HG02938 (cell line): Measurements from ENCODE around the gene HPCAL1.
A peak's percentile ranks its signal among the peaks of the same experiment; 100 is the strongest.

Experiments
- ATAC-seq: cut with Tn5 transposase; IDR thresholded peaks from one replicate; pipeline ENCODE4 v1.9.1; 2021; ENCODE audit warnings: mild to moderate bottlenecking, moderate library complexity; ENCODE audit not compliant: unreplicated experiment

HPCAL1 gene

GRCh38 chr2:10382354-10383061 is 79.8 kb downstream of the HPCAL1 start:
- ATAC-seq, result peak; percentile 34

GRCh38 chr2:10383960-10384734 is 81.4 kb downstream of the HPCAL1 start:
- no peak for ATAC-seq

- no peak for ATAC-seq
Measured at GRCh38 chr2:10385501-10385900, 82.8 kb downstream of the HPCAL1 start.

- no peak for ATAC-seq
Measured at GRCh38 chr2:10385933-10386773, 83.4 kb downstream of the HPCAL1 start.

- no peak for ATAC-seq
Measured at GRCh38 chr2:10387033-10387432, 84.3 kb downstream of the HPCAL1 start.

GRCh38 chr2:10388954-10389560 is 86.4 kb downstream of the HPCAL1 start:
- no peak for ATAC-seq

- no peak for ATAC-seq
Measured at GRCh38 chr2:10389573-10389972, 86.9 kb downstream of the HPCAL1 start.

- no peak for ATAC-seq
Measured at GRCh38 chr2:10390369-10390801, 87.7 kb downstream of the HPCAL1 start.

- ATAC-seq, result no peak
Measured at GRCh38 chr2:10392100-10392499, 89.4 kb downstream of the HPCAL1 start.

GRCh38 chr2:10392548-10392947 is 89.8 kb downstream of the HPCAL1 start:
- ATAC-seq, result no peak

- ATAC-seq, result no peak
Measured at GRCh38 chr2:10392951-10393639, 90.4 kb downstream of the HPCAL1 start.

GRCh38 chr2:10393640-10393982 is 90.9 kb downstream of the HPCAL1 start:
- ATAC-seq, result no peak

GRCh38 chr2:10395893-10396292 is 93.2 kb downstream of the HPCAL1 start:
- no peak for ATAC-seq

GRCh38 chr2:10396464-10396863 is 93.8 kb downstream of the HPCAL1 start:
- no peak for ATAC-seq

- no peak for ATAC-seq
Measured at GRCh38 chr2:10397297-10397875, 94.7 kb downstream of the HPCAL1 start.

- no peak for ATAC-seq
Measured at GRCh38 chr2:10397878-10398277, 95.2 kb downstream of the HPCAL1 start.

GRCh38 chr2:10398496-10398895 is 95.8 kb downstream of the HPCAL1 start:
- ATAC-seq, result no peak

- ATAC-seq, result no peak
Measured at GRCh38 chr2:10399358-10399757, 96.7 kb downstream of the HPCAL1 start.

GRCh38 chr2:10400002-10400401 is 97.3 kb downstream of the HPCAL1 start:
- ATAC-seq, result no peak

- no peak for ATAC-seq
Measured at GRCh38 chr2:10400568-10400977, 97.9 kb downstream of the HPCAL1 start.
